GM21786 (cell line): ENCODE data around the gene BOLA2.
"Not testable (repeated sequence)": the region's sequence is repeated elsewhere in the genome, so short reads cannot be mapped to it uniquely, and the experiment has no call there.

Source experiments
- ATAC-seq: cut with Tn5 transposase; IDR thresholded peaks from one replicate; pipeline ENCODE4 v1.9.1; 2021; ENCODE audit not compliant: unreplicated experiment

Gene BOLA2

DNA sequence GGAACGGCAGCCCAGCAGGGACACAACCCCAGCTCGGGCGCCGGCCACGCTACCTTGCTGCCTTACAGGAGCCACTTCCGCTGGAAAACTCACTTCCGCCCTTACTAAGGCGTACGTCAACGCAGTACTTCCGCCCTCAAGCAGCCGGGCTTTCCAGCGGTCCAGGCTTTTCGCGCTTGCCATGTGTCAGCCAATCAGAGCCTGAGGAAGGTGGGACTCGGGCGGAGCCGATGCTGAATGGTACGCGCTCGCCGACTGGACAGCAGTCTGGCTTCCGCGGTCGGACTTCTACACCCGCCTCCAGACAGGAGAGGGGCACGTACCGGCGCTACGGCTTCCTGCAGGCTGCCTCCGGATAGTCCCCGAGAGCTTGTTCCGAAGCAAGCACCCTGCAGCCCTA is at the start of gene BOLA2, which contains the start of gene SLX1B:
Gene BOLA2 (minus strand): TSS at position 83 of the 400 bp plus-strand sequence. CDS start 98 bp downstream, outside the sequence.
Gene SLX1B (plus strand): TSS at position 265 of the 400 bp plus-strand sequence.
- peak; percentile 83 for ATAC-seq

DNA sequence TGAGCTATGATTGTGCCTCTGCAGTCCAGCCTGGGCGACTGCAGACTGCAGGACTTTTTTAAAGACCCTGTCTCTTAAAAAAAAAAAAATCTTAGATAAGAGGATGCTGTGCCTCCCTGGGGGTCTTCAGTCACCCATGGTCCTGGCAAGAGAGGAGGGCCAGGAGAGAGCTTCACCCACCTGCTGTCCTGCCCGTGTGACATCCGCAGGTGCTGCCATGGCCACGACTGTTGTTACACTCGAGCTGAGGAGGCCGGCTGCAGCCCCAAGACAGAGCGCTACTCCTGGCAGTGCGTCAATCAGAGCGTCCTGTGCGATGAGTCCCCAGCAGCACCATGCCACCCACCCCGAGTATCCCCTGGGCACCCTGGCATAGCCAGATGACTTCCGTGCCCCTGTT is 28.1 kb upstream of the BOLA2 start:
- not testable (repeated sequence) for ATAC-seq

DNA sequence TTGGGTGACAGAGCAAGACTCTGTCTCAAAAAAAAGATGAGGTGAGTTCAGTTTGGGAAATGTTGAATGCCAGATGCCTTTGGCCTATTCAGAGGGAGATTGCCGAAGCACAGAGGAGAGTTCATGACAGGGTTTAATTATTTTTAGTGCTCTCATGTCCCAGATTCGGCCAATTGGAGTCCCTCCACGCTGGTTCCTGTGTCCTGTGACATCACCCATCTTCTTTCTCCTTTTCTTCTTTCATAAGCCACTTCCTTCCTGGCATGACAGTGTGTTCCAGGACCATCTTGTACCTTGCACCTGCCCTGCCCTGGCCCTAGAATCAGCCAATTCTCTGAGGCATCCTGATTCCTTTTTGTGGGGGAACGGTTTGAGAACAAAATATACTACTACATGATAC is 17.9 kb upstream of the BOLA2 start:
- not testable (repeated sequence) for ATAC-seq

DNA sequence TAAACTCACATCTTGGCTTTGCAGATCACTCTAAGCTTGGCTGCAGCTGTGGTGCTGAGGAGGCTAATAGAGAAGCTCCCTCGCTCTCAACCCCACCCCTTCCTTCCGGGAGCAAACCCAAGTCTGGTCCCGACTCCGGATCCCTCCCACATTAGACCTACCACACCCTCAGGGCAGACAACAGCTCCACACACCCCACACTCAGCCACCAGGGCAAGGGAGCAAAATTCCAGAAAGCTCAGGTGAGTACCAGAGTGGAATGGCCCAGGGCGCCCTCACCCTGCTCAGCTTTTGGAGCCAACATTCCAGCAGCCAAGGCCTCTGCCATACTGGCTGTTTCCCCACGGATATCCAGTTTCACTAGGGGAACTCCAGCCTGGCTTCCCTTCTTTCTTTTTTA is 15.5 kb upstream of the BOLA2 start:
- not testable (repeated sequence) for ATAC-seq

DNA sequence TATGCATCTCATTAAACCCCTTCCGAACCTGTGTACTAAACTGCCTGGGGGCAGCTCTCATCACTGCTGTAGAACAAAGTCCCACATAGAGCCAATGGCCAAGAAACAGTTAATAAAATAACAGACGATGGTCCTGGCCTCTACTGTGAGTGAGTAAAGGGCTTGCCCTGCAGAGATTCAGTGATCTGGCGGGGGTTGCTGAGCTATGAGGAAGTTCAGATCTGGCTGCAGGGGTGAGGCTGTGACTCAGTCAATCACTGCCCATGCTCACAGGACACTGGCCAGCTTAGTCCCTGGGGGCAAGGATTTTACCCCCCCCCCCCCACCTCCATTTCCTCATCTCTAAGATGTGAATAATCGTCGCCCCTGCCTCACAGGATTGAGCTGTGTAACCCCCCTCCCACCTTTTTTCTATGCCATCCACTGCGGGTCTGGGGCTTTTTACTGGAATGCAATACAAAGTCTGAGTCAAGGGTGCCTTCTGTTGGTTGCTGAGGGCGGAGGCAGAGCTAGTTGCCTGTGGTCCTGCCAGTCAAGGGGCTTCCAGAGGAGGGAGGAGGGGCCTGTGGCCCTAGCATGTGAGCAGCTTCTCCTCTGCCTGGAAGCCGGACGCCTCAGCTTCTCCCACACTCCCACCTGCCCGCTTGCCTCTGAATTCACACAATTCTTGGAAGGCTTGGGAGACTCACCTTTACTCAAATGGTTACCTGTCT is 13.7 kb upstream of the BOLA2 start:
- not testable (repeated sequence) for ATAC-seq

DNA sequence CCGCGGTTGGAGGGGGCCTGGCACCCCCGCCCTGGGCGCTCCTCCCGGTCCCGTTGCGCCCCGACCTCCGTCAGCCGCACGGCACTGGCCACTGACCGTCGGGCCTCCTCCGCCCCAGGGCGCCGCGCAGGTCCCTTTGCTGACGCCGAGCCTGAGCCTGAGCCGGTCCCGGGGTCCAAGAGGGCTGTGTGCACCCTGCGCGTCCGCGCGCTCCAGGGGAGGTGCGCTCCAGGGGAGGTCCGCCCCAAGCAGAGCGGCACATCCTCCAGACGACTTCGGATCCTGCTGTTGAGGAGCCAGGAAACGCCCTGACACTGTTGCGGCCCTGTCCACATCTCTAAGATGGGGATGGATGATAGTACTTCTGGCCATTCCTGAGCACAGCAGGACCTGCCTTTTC is 12.8 kb upstream of the BOLA2 start:
- ATAC-seq, result not testable (repeated sequence)

DNA sequence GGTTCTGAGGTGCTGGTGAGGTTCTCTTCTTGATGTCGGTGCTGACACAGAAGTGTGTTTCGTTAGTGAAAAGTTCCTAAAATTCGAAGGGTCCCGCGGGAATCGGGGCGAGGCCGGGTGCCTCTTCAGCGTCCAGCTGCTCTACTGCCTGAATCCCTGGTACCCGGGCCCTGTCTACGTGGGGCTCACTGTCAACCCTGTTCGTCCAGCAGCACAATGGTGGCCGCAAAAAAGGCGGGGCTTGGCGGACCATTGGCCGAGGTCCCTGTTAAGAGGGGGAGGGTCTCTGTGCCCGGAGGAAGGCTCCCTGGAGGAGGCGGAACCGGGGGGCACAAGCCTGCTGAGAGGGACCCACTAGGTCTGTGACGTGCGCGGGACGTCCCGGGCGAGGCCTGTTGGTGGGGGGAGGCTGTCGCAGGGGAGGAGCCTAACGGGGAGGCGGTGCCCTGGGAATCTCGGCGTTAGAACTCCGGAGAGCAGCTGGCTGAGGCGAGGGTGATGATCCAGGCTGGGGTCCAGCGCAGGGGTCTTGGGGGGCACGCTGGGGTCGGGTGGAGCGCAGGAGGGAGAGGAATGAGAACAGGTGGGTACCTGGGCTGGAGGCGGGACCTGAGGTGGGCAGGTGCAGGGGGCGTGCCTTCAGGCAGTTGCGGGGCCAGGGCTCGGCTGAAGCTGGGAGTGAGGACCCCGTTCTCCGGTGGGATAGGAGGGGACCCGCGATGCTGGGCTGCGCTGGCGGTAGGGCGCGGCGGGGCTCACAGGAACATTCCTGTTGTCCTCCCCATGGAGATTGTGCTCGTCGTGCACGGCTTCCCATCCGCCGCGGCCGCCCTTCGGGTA is 12.1 kb upstream of the BOLA2 start:
- not testable (repeated sequence) for ATAC-seq

DNA sequence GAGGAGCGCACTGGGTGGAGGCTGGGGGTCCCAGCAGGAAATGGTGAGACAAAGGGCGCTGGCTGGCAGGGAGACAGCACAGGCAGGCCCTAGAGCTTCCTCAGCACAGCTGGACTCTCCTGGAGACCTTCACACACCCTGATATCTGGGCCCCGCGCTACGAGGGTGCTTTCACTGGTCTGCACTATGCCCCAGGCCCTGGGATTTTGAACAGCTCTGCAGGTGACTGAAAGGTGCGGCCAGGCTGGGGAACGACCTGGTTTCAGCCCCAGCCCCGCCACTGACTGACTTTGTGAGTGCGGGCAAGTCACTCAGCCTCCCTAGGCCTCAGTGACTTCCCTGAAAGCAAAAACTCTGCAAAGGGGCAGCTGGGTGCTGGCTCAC is 6.5 kb upstream of the BOLA2 start:
- ATAC-seq, result not testable (repeated sequence)

DNA sequence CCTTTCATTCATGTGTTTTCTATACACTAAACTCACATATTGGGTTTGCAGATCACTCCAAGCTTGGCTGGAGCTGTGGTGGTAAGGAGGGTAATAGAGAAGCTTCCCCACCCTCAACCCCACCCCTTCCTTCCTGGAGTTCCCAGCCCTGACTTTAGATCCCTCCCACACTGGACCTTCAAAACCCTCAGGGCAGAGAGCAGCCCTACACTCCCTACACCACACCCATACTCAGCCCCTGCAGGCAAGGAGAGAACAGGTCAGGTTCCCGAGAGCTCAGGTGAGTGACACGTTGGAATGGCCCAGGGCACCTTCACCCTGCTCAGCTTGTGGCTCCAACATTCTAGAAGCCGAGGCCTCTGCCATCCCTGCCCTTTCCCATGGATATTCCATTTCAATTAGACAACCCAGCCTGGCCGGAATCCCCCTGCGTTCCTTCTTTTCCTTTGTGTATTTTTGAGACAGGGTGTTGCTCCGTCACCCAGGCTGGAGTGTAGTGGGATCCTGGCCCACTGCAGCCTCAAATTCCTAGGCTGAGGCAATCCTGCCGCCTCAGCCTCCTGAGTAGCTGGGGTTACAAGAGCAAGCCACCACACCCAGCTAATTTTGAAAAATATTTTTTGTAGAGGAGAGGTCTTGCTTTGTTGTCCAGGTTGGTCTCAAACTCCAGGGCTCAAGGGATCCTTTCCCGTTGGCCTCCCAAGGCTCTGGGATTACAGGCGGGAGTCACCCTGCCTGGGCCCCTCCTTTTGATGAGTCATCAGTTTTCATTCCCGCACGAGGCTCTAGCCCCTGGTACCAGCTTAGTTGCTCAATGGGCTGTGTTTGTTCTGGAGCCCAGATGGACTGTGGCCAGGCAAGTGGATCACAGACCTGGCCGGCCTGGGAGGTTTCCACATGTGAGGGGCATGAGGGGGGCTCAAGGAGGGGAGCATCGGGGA is 5.8 kb upstream of the BOLA2 start, which contains the start of gene SULT1A4:
Gene SULT1A4 (plus strand): TSS at position 208 of the 941 bp plus-strand sequence. CDS start 1,473 bp downstream, outside the sequence.
- ATAC-seq, result not testable (repeated sequence)

DNA sequence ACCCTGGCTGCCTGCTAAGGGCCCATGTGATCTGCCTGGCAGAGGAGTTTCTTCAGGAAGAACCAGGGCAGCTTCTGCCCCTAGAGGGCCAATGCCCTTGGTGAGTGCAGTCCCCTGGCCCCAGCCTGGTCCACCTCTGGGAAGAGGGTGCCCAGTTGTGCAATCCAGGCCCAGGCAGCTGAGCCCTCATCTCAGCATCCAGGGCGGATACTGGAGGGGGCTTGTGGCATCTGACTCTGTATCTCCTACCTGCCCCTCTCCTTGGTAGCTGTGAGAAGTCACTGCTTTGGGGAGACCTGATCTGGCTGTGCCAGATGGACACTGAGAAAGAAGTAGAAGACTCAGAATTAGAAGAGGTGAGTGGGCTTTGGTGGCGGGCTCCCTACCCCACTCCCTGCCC is 3.5 kb upstream of the BOLA2 start:
- not testable (repeated sequence) for ATAC-seq

DNA sequence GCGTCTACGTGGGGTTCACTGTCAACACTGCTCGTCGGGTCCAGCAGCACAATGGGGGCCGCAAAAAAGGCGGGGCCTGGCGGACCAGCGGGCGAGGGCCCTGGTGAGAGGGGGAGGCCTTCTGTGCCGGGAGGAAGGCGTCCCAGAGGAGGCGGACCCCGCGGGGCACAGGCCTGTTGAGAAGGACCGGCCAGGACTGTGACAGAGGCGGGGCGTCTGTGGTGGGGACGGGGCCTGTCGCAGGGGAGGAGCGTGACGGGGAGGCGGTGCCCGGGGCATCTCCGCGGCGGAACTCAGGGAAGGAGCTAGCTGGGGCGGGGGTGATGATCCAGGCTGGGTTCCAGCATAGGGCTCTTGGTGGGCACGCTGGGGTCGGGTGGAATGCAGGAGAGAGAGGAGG is 677 bp upstream of the BOLA2 start:
- peak; percentile 55 for ATAC-seq

DNA sequence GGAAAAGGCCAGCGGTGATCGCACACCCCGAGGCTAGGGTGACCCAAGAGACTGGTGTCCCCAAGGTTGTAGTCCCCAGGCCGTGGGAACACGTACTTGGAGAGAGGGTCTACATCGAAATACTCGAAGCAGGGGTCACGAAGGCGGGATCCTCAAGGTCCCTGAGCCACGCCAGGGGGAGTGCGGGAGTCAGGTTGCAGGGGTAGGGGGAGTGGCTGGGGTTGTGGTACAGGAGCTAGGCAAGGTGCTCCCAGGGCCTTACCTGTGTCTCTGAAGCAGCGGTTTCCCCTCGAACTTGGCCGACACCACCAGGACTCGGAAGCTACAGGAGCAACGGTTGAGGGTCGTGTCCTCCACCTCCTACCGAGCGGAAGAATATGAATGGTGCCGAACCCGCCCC is 397 bp downstream of the BOLA2 start:
- not testable (repeated sequence) for ATAC-seq

DNA sequence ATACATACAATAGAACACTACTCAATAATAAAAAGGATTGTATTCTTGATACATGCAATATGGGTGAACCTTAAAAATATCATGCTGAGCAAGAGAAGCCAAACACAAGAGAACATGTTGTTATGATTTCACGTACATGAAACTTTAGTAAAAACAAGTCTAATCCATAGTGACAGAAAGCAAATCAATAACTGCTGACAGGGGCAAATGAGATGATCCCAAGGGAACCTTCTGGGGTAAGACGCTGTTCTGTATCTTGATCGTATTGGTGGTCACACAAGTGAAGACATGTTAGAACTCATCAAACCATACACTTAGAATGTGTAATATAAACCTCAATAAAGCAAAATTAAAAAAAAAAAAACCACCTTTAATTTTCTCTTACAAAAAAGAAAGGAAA is 28.8 kb downstream of the BOLA2 start:
- not testable (repeated sequence) for ATAC-seq

DNA sequence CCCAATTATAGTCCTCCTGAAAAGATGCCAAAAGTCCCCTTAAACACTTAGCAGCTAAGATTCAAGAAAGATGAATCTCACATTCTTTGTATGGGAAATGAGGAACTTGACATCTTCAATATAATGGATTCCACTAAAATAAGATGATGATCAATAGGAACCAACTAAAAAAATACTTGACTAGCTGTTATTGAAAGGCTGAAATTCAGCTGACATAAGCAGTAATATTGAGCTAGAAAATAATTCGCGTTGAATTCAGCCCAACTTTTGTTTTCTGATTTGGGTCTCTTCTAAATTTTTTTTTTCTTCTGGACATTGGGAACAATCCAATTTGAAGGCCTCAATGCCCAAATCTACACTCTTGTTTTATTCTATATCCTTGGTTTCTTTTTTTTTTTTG is 30.6 kb downstream of the BOLA2 start:
- ATAC-seq, result not testable (repeated sequence)

DNA sequence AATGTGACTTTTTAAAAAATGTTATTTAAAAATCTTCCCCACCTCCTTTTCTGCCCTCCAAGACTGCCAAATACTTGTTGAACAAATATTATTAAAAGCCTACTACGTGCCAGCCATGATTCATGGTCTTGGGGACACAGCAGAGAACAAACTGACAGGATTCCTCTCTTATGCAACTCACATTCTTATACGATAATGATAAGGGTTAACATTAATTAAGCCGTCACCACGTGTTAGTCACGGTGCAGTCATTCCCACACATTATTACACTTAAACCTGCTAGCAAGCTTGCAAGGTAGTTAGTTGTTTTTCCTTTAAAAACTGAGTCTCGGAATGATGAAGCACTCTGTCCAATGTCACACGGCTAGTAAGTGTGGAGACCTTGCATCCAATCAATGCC is 48.9 kb downstream of the BOLA2 start:
- not testable (repeated sequence) for ATAC-seq
